ENCODE data around the gene ZNF423.

The ZNF423 gene

GRCh38 chr16:49593424-49594040 is 262.4 kb downstream of the ZNF423 start:
- H3K9ac ChIP-seq (ENCODE audit: low read length) = no peak overlapping the region
- no peaks in the 10 kb centered on the region for H3K9me3 ChIP-seq (ENCODE audit: control insufficient read depth, low read length)
- no peak overlapping the region for H2BK5ac ChIP-seq (ENCODE audit: low read depth, low read length, poor library complexity, severe bottlenecking)
- peaks cover 14% of the 10 kb centered on the region for H3K4me1 ChIP-seq (ENCODE audit: control insufficient read depth, insufficient read depth, low read depth, low read length)
- H3K36me3 ChIP-seq (ENCODE audit: control insufficient read depth in 1 of 2, insufficient read depth in 2 of 2, low read depth in 1 of 2, low read length in 2 of 2) = no peaks in the 10 kb centered on the region
- H3K18ac ChIP-seq (ENCODE audit: low read depth in 1 of 2, low read length in 2 of 2) = no peak overlapping the region
- H2AK5ac ChIP-seq (ENCODE audit: low read length, severe bottlenecking) = no peak overlapping the region
- no peak overlapping the region for H3K14ac ChIP-seq (ENCODE audit: low read length in 2 of 2)
- H4K91ac ChIP-seq (ENCODE audit: low read length) = no peak overlapping the region
- no peak overlapping the region for H3K4me3 ChIP-seq (ENCODE audit: insufficient read depth in 1 of 2, low read depth in 1 of 2, low read length in 2 of 2)
- peaks cover 2% of the 10 kb centered on the region for H3K79me1 ChIP-seq (replicated peaks; ENCODE audit: low read length, poor library complexity, severe bottlenecking)
- H2AFZ ChIP-seq (ENCODE audit: low read depth, low read length) = no peak overlapping the region
- no peak overlapping the region for H2BK12ac ChIP-seq (ENCODE audit: low read length in 2 of 2)
- H2BK15ac ChIP-seq (ENCODE audit: low read depth, poor library complexity, severe bottlenecking) = no peak overlapping the region
- H4K8ac ChIP-seq (ENCODE audit: low read length) = no peak overlapping the region
- H3K27ac ChIP-seq (ENCODE audit: low read length, poor library complexity, severe bottlenecking) = no peak overlapping the region
- 90% methylated on average over 8 of the region's 8 CpGs for WGBS
- no peak overlapping the region for H3K4me2 ChIP-seq (ENCODE audit: low read length, poor library complexity, severe bottlenecking)
- no peak overlapping the region for H3K23ac ChIP-seq (ENCODE audit: low read length in 2 of 2)
- no peak overlapping the region for H2BK120ac ChIP-seq (ENCODE audit: low read depth, low read length)
- DNase-seq = no peak
- H3K27me3 ChIP-seq (ENCODE audit: control insufficient read depth in 1 of 2, insufficient read depth in 1 of 2, low read length in 2 of 2) = no peaks in the 10 kb centered on the region
- no peak overlapping the region for H3K4ac ChIP-seq (ENCODE audit: low read depth in 1 of 2, low read length in 2 of 2)

GRCh38 chr16:49592546-49593423 is 263.1 kb downstream of the ZNF423 start:
- H3K4me3 ChIP-seq (ENCODE audit: insufficient read depth in 1 of 2, low read depth in 1 of 2, low read length in 2 of 2) = no peak overlapping the region
- no peaks in the 10 kb centered on the region for H3K9me3 ChIP-seq (ENCODE audit: control insufficient read depth, low read length)
- no peak overlapping the region for H2AFZ ChIP-seq (ENCODE audit: low read depth, low read length)
- H3K4ac ChIP-seq (ENCODE audit: low read depth in 1 of 2, low read length in 2 of 2) = no peak overlapping the region
- no peak overlapping the region for H2BK120ac ChIP-seq (ENCODE audit: low read depth, low read length)
- no peak overlapping the region for H3K14ac ChIP-seq (ENCODE audit: low read length in 2 of 2)
- no peak overlapping the region for H2BK5ac ChIP-seq (ENCODE audit: low read depth, low read length, poor library complexity, severe bottlenecking)
- no peak overlapping the region for H2BK12ac ChIP-seq (ENCODE audit: low read length in 2 of 2)
- no peak overlapping the region for H4K8ac ChIP-seq (ENCODE audit: low read length)
- no peak overlapping the region for H3K18ac ChIP-seq (ENCODE audit: low read depth in 1 of 2, low read length in 2 of 2)
- peaks cover 10% of the 10 kb centered on the region for H3K4me1 ChIP-seq (ENCODE audit: control insufficient read depth, insufficient read depth, low read depth, low read length)
- H4K91ac ChIP-seq (ENCODE audit: low read length) = no peak overlapping the region
- peaks cover 0 to 5% of the 10 kb centered on the region in 2 experiments for H3K27me3 ChIP-seq (ENCODE audit: control insufficient read depth in 1 of 2, insufficient read depth in 1 of 2, low read length in 2 of 2)
- no peak overlapping the region for H2BK15ac ChIP-seq (ENCODE audit: low read depth, poor library complexity, severe bottlenecking)
- H2AK5ac ChIP-seq (ENCODE audit: low read length, severe bottlenecking) = no peak overlapping the region
- H3K23ac ChIP-seq (ENCODE audit: low read length in 2 of 2) = no peak overlapping the region
- peak; percentile 27 for DNase-seq
- 73% methylated on average over 10 of the region's 13 CpGs for WGBS
- H3K79me1 ChIP-seq (replicated peaks; ENCODE audit: low read length, poor library complexity, severe bottlenecking) = peaks cover 2% of the 10 kb centered on the region
- H3K4me2 ChIP-seq (ENCODE audit: low read length, poor library complexity, severe bottlenecking) = no peak overlapping the region
- H3K27ac ChIP-seq (ENCODE audit: low read length, poor library complexity, severe bottlenecking) = no peak overlapping the region
- no peaks in the 10 kb centered on the region for H3K36me3 ChIP-seq (ENCODE audit: control insufficient read depth in 1 of 2, insufficient read depth in 2 of 2, low read depth in 1 of 2, low read length in 2 of 2)
- H3K9ac ChIP-seq (ENCODE audit: low read length) = no peak overlapping the region

DNA sequence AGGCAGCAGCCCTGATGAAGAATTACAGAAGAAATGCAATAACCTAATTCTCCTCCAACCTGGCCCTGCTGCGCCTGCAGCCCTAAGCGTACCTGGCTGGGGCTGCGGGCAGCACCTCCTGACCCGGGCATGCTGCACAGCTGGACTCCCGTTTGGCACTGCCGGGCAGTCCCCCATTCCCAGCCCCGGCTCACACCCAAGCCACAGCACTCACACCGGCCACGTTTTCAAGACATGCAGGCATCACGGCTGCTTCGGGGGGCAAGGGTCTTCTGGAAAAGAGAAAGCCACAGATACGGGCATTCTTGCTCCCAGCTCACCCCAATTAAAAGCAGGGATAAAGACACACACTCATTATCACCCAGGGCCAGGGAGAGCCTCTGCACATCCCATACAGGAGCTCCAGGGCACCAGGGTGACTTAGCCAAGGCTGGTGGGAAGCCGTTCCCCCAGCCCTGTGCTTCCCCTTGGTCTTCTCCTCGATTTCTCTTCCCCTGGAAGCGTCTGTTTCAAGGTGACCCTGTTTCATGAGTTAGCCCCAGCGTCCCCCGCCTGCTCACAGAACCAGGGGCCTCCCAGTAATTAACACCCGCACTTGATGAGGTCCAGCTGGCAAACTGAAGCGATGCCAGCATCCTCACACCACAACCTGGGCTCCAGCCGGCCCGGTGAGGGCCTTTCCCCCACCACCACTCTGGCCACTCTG is 265.6 kb downstream of the ZNF423 start:
- H2AK5ac ChIP-seq (ENCODE audit: low read length, severe bottlenecking) = no peak overlapping the region
- peaks cover 4% of the 10 kb centered on the region for H3K4me1 ChIP-seq (ENCODE audit: control insufficient read depth, insufficient read depth, low read depth, low read length)
- H3K9me3 ChIP-seq (ENCODE audit: control insufficient read depth, low read length) = no peaks in the 10 kb centered on the region
- no peak overlapping the region for H3K4me3 ChIP-seq (ENCODE audit: insufficient read depth in 1 of 2, low read depth in 1 of 2, low read length in 2 of 2)
- no peak overlapping the region for H2BK15ac ChIP-seq (ENCODE audit: low read depth, poor library complexity, severe bottlenecking)
- H3K23ac ChIP-seq (ENCODE audit: low read length in 2 of 2) = no peak overlapping the region
- H3K9ac ChIP-seq (ENCODE audit: low read length) = no peak overlapping the region
- WGBS = 93% methylated on average over 19 of the region's 21 CpGs
- no peak overlapping the region for H2BK120ac ChIP-seq (ENCODE audit: low read depth, low read length)
- no peak overlapping the region for H3K4ac ChIP-seq (ENCODE audit: low read depth in 1 of 2, low read length in 2 of 2)
- H3K27me3 ChIP-seq (ENCODE audit: control insufficient read depth in 1 of 2, insufficient read depth in 1 of 2, low read length in 2 of 2) = peaks cover 0 to 5% of the 10 kb centered on the region in 2 experiments
- no peak overlapping the region for H4K8ac ChIP-seq (ENCODE audit: low read length)
- H3K36me3 ChIP-seq (ENCODE audit: control insufficient read depth in 1 of 2, insufficient read depth in 2 of 2, low read depth in 1 of 2, low read length in 2 of 2) = no peaks in the 10 kb centered on the region
- H3K14ac ChIP-seq (ENCODE audit: low read length in 2 of 2) = peak overlapping the region in 1 of 2 experiments; percentile 62
- H3K79me1 ChIP-seq (replicated peaks; ENCODE audit: low read length, poor library complexity, severe bottlenecking) = peaks cover 2% of the 10 kb centered on the region
- H3K4me2 ChIP-seq (ENCODE audit: low read length, poor library complexity, severe bottlenecking) = no peak overlapping the region
- H2AFZ ChIP-seq (ENCODE audit: low read depth, low read length) = no peak overlapping the region
- no peak overlapping the region for H2BK5ac ChIP-seq (ENCODE audit: low read depth, low read length, poor library complexity, severe bottlenecking)
- H2BK12ac ChIP-seq (ENCODE audit: low read length in 2 of 2) = no peak overlapping the region
- H3K18ac ChIP-seq (ENCODE audit: low read depth in 1 of 2, low read length in 2 of 2) = no peak overlapping the region
- H3K27ac ChIP-seq (ENCODE audit: low read length, poor library complexity, severe bottlenecking) = no peak overlapping the region
- no peak overlapping the region for H4K91ac ChIP-seq (ENCODE audit: low read length)
- DNase-seq = no peak

DNA sequence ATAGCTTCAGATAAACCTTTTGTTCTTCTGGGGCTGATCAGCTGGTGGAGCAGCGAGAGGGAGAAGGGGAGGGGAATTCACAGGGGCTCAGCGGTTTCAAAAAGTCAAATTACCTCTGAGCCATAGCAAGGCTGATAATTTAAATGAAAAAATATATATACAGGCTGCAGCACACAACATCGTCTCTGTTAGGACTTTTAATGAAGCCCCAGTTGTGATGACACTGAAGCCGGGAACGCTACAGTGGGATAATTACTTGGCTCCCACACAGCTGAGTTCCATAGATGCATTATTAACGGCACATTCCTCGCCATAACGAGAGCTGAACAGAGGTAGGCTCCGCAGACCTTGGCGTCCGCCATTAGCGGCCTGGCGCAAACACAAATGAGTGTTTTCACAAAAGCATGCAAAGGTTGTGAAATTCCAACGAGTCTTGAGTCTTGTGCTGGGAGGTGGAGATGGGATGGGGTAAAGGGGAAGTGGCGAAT is 266.3 kb downstream of the ZNF423 start:
- H4K91ac ChIP-seq (ENCODE audit: low read length) = no peak overlapping the region
- no peak overlapping the region for H3K18ac ChIP-seq (ENCODE audit: low read depth in 1 of 2, low read length in 2 of 2)
- no peak overlapping the region for H3K4ac ChIP-seq (ENCODE audit: low read depth in 1 of 2, low read length in 2 of 2)
- H3K27ac ChIP-seq (ENCODE audit: low read length, poor library complexity, severe bottlenecking) = no peak overlapping the region
- H2BK120ac ChIP-seq (ENCODE audit: low read depth, low read length) = no peak overlapping the region
- no peak overlapping the region for H3K4me3 ChIP-seq (ENCODE audit: insufficient read depth in 1 of 2, low read depth in 1 of 2, low read length in 2 of 2)
- 95% methylated on average over 11 of the region's 15 CpGs for WGBS
- no peak overlapping the region for H4K8ac ChIP-seq (ENCODE audit: low read length)
- H3K14ac ChIP-seq (ENCODE audit: low read length in 2 of 2) = no peak overlapping the region
- peaks cover 2% of the 10 kb centered on the region for H3K79me1 ChIP-seq (replicated peaks; ENCODE audit: low read length, poor library complexity, severe bottlenecking)
- no peak overlapping the region for H2BK12ac ChIP-seq (ENCODE audit: low read length in 2 of 2)
- no peak overlapping the region for H2AFZ ChIP-seq (ENCODE audit: low read depth, low read length)
- no peak overlapping the region for H2AK5ac ChIP-seq (ENCODE audit: low read length, severe bottlenecking)
- peaks cover 4% of the 10 kb centered on the region for H3K4me1 ChIP-seq (ENCODE audit: control insufficient read depth, insufficient read depth, low read depth, low read length)
- no peak overlapping the region for H3K4me2 ChIP-seq (ENCODE audit: low read length, poor library complexity, severe bottlenecking)
- H3K36me3 ChIP-seq (ENCODE audit: control insufficient read depth in 1 of 2, insufficient read depth in 2 of 2, low read depth in 1 of 2, low read length in 2 of 2) = no peaks in the 10 kb centered on the region
- no peak for DNase-seq
- no peak overlapping the region for H3K23ac ChIP-seq (ENCODE audit: low read length in 2 of 2)
- H3K9me3 ChIP-seq (ENCODE audit: control insufficient read depth, low read length) = no peaks in the 10 kb centered on the region
- H3K9ac ChIP-seq (ENCODE audit: low read length) = no peak overlapping the region
- peaks cover 0 to 5% of the 10 kb centered on the region in 2 experiments for H3K27me3 ChIP-seq (ENCODE audit: control insufficient read depth in 1 of 2, insufficient read depth in 1 of 2, low read length in 2 of 2)
- H2BK15ac ChIP-seq (ENCODE audit: low read depth, poor library complexity, severe bottlenecking) = no peak overlapping the region
- H2BK5ac ChIP-seq (ENCODE audit: low read depth, low read length, poor library complexity, severe bottlenecking) = no peak overlapping the region

All from mesenchymal stem cell (in vitro differentiated cells and primary cell).